ENCODE measurements around the gene KLK1. TPM values are rescaled to one million over a fixed set of nuclear protein-coding genes. Genes with fewer than 3 reads are reported as not detected.
A peak's percentile ranks its signal among the peaks of the same experiment; 100 is the strongest.

KLK1 gene
- total and polyA plus RNA-seq, 2 of the 13 experiments (the other 11 are each of a cell fraction or from before 2014, with no cell fraction given) = not detected

DNA sequence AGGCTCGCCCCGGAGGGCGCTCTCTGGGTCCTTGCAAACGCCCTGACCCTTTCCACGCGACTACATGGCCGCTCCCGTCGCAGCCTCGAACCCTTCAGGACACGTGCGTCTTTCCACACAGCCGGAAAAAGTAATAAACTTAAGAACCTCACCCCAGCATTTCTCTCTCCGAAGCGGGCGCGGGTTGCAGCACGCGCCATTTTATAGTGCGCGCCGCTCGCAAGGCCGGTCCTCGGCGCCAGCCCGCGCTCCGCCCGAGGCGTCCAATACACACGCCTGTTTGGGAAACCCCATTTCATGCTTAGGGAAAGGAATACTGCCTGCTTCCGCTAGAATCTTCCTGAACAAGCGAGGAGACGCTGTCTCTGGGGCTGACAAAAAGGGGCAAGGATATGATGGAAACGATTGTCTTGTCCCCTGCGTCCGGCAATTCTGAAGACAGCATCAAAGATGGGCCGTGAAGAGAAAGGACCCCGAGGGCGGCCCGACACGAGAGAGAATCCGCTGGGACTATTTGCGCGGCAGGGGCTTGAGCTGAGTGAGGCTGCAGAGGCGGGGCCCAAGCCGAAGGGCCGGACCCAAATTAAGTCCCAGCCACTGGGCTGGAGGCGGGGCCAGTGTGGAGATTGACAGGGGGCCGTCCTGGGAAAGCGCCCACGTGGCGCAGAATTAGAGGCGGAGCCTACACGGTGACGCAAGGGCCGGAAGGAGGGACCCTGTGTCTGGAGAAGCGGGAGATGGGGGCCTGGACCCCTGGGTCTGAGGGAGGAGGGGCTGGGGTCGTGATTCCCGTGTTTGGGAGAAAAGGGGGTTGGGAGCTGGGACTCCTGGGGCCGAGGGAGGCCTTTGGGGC, 18.9 kb downstream of the KLK1 start (continued):
- peak; percentile 65 for TF ChIP-seq ZFX (CRISPR knock-in tag; IDR thresholded peaks at IDR 0.05; ENCODE audit: low read depth)
- peak; percentile 91 for TF ChIP-seq SPEN (CRISPR knock-in tag; IDR thresholded peaks at IDR 0.05; ENCODE audit: low read depth)
- TF ChIP-seq, protein P1, sequence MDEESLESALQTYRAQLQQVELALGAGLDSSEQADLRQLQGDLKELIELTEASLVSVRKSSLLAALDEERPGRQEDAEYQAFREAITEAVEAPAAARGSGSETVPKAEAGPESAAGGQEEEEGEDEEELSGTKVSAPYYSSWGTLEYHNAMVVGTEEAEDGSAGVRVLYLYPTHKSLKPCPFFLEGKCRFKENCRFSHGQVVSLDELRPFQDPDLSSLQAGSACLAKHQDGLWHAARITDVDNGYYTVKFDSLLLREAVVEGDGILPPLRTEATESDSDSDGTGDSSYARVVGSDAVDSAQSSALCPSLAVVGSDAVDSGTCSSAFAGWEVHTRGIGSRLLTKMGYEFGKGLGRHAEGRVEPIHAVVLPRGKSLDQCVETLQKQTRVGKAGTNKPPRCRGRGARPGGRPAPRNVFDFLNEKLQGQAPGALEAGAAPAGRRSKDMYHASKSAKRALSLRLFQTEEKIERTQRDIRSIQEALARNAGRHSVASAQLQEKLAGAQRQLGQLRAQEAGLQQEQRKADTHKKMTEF (CRISPR knock-in tag; IDR thresholded peaks at IDR 0.05) = peak; percentile 21; the same call in 1 of the 2 replicates
- TF ChIP-seq LCORL (IDR thresholded peaks at IDR 0.05) = peak; percentile 72
- peak; percentile 79 for TF ChIP-seq LCORL (CRISPR knock-in tag; IDR thresholded peaks at IDR 0.05)
- peak; percentile 33 for TF ChIP-seq ZNF747 (CRISPR knock-in tag; IDR thresholded peaks at IDR 0.05; ENCODE audit: borderline replicate concordance)
- TF ChIP-seq ZNF367 (CRISPR knock-in tag; IDR thresholded peaks at IDR 0.05; ENCODE audit: borderline replicate concordance) = no peak
- TF ChIP-seq, protein P2, sequence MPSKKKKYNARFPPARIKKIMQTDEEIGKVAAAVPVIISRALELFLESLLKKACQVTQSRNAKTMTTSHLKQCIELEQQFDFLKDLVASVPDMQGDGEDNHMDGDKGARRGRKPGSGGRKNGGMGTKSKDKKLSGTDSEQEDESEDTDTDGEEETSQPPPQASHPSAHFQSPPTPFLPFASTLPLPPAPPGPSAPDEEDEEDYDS (CRISPR knock-in tag; IDR thresholded peaks at IDR 0.05) = peak; percentile 69
- 0 out of 2 replicates have a peak, but pooled peaks have one; percentile 26 for TF ChIP-seq ZNF543 (CRISPR knock-in tag; IDR thresholded peaks at IDR 0.05)
- TF ChIP-seq RBM22 (optimal IDR thresholded peaks at IDR 0.05; ENCODE audit: low read length) = peak; percentile 38
- peak; percentile 50; the same call in 1 of the 2 replicates for TF ChIP-seq ZNF350 (CRISPR knock-in tag; IDR thresholded peaks at IDR 0.05; ENCODE audit: borderline replicate concordance, low read depth)
- TF ChIP-seq, protein P3, sequence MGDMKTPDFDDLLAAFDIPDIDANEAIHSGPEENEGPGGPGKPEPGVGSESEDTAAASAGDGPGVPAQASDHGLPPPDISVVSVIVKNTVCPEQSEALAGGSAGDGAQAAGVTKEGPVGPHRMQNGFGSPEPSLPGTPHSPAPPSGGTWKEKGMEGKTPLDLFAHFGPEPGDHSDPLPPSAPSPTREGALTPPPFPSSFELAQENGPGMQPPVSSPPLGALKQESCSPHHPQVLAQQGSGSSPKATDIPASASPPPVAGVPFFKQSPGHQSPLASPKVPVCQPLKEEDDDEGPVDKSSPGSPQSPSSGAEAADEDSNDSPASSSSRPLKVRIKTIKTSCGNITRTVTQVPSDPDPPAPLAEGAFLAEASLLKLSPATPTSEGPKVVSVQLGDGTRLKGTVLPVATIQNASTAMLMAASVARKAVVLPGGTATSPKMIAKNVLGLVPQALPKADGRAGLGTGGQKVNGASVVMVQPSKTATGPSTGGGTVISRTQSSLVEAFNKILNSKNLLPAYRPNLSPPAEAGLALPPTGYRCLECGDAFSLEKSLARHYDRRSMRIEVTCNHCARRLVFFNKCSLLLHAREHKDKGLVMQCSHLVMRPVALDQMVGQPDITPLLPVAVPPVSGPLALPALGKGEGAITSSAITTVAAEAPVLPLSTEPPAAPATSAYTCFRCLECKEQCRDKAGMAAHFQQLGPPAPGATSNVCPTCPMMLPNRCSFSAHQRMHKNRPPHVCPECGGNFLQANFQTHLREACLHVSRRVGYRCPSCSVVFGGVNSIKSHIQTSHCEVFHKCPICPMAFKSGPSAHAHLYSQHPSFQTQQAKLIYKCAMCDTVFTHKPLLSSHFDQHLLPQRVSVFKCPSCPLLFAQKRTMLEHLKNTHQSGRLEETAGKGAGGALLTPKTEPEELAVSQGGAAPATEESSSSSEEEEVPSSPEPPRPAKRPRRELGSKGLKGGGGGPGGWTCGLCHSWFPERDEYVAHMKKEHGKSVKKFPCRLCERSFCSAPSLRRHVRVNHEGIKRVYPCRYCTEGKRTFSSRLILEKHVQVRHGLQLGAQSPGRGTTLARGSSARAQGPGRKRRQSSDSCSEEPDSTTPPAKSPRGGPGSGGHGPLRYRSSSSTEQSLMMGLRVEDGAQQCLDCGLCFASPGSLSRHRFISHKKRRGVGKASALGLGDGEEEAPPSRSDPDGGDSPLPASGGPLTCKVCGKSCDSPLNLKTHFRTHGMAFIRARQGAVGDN (CRISPR knock-in tag; IDR thresholded peaks at IDR 0.05) = peak; percentile 75
- TF ChIP-seq MTF1 (CRISPR knock-in tag; IDR thresholded peaks at IDR 0.05) = no peak
- TF ChIP-seq CEBPG (CRISPR knock-in tag; IDR thresholded peaks at IDR 0.05) = peak; percentile 84
- TF ChIP-seq, protein P4, sequence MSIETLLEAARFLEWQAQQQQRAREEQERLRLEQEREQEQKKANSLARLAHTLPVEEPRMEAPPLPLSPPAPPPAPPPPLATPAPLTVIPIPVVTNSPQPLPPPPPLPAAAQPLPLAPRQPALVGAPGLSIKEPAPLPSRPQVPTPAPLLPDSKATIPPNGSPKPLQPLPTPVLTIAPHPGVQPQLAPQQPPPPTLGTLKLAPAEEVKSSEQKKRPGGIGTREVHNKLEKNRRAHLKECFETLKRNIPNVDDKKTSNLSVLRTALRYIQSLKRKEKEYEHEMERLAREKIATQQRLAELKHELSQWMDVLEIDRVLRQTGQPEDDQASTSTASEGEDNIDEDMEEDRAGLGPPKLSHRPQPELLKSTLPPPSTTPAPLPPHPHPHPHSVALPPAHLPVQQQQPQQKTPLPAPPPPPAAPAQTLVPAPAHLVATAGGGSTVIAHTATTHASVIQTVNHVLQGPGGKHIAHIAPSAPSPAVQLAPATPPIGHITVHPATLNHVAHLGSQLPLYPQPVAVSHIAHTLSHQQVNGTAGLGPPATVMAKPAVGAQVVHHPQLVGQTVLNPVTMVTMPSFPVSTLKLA (IDR thresholded peaks at IDR 0.05) = peak; percentile 84
- TF ChIP-seq SIN3B (IDR thresholded peaks at IDR 0.05; ENCODE audit: low read length) = peak; percentile 84
- peak; percentile 29 for TF ChIP-seq ZNF781 (CRISPR knock-in tag; IDR thresholded peaks at IDR 0.05; ENCODE audit: borderline replicate concordance, not compliant biosample characterization)
- TF ChIP-seq ZNF737 (CRISPR knock-in tag; IDR thresholded peaks at IDR 0.05; ENCODE audit: borderline replicate concordance) = 0 out of 2 replicates have a peak, but pooled peaks have one; percentile 42
- peak; percentile 67 for TF ChIP-seq MAZ (IDR thresholded peaks at IDR 0.05; ENCODE audit: borderline replicate concordance, low read depth, low read length)
- TF ChIP-seq MAZ (CRISPR knock-in tag; IDR thresholded peaks at IDR 0.05; ENCODE audit: low read depth) = peak; percentile 65
- 0 out of 2 replicates have a peak, but pooled peaks have one; percentile 34 for TF ChIP-seq ZNF101 (CRISPR knock-in tag; IDR thresholded peaks at IDR 0.05; ENCODE audit: borderline replicate concordance, low read depth)

Measured in HepG2 (cell line).